Cardiac muscle cell (in vitro differentiated cells and primary cell): ENCODE data around the gene TSHZ3. TPM values are rescaled to one million over a fixed set of nuclear protein-coding genes. Genes with fewer than 3 reads are reported as not detected.
A peak's percentile ranks its signal among the peaks of the same experiment; 100 is the strongest.

ENCODE experiments used
- DNase-seq, 2 donors: peaks; one replicate each; pipeline versions ENCODE4 v3.0.0 to v3.0.0-alpha.2; 2010 to 2017; ENCODE audit warnings: low read depth in 1 of 2, low spot score in 1 of 2
- H3K27ac ChIP-seq: fragments of 200-600 bp; sonication (generic); 2 replicates; pipeline ENCODE4 v1.5.1; 2016
- H3K27me3 ChIP-seq: fragments of 200-600 bp; sonication (generic); 2 replicates; pipeline ENCODE4 v1.6.0; 2016; ENCODE audit warnings: control low read depth
- H3K36me3 ChIP-seq: fragments of 200-600 bp; sonication (generic); 2 replicates; pipeline ENCODE4 v1.5.1; 2016; ENCODE audit warnings: control low read depth
- H3K4me1 ChIP-seq: fragments of 200-600 bp; sonication (generic); 2 replicates; pipeline ENCODE4 v1.8.1; 2017; ENCODE audit warnings: low read depth, mild to moderate bottlenecking, mixed run types
- H3K4me3 ChIP-seq: fragments of 200-600 bp; sonication (generic); 2 replicates; pipeline ENCODE4 v1.5.1; 2016; ENCODE audit warnings: mild to moderate bottlenecking
- H3K9me3 ChIP-seq: fragments of 200-600 bp; sonication (generic); 2 replicates; pipeline ENCODE4 v1.5.1; 2017; ENCODE audit warnings: low read depth, mild to moderate bottlenecking, control low read depth
- CTCF ChIP-seq: IDR thresholded peaks from 2 replicates; pipeline ENCODE4 v1.5.1; 2012; ENCODE audit warnings: low read depth, mild to moderate bottlenecking, low read length
- polyA plus RNA-seq: library from polyadenylated mRNA; unstranded; fragments of >200 nt; fragmentation: Nextera tagmentation; extraction: Ambion mirVana; gene quantifications from 2 replicates; pipeline ENCODE4 v1.2.1, GENCODE V29; 2016
- total RNA-seq: library from RNA; depleted of rRNA; stranded (reverse); fragments of >200 nt; gene quantifications from 2 replicates; pipeline ENCODE4 v1.2.3, GENCODE V29; 2016

TSHZ3 gene
- total and polyA plus RNA-seq, 2 experiments from 2014 or later = 0.57 to 1.7 TPM

- DNase-seq = peak in 1 of 2 donors; percentile 72
These were observed 8.9 kb downstream of the TSHZ3 start for GRCh38 chr19:31340042-31341025.

GRCh38 chr19:31339411-31339810 lies 9.8 kb downstream of the TSHZ3 start:
- peaks cover 22% of the 10 kb centered on the region for H3K4me1 ChIP-seq

More at GRCh38 chr19:31340042-31341025, 8.9 kb downstream of the TSHZ3 start:
- Histone ChIP-seq H3K9me3 (no peaks in the 10 kb centered on the region), H3K4me1 (peaks cover 22% of the 10 kb centered on the region), H3K27me3 (peaks cover 18% of the 10 kb centered on the region), H3K36me3 (no peaks in the 10 kb centered on the region), H3K27ac (no peak overlapping the region), H3K4me3 (no peak overlapping the region)
- TF ChIP-seq CTCF = no peak

GRCh38 chr19:31338069-31338776 lies 11.0 kb downstream of the TSHZ3 start:
- Histone ChIP-seq H3K27ac (no peak overlapping the region), H3K27me3 (peaks cover 12% of the 10 kb centered on the region), H3K36me3 (no peaks in the 10 kb centered on the region), H3K4me3 (no peak overlapping the region), H3K4me1 (peaks cover 22% of the 10 kb centered on the region), H3K9me3 (no peaks in the 10 kb centered on the region)
- DNase-seq = peak; percentile 79 to 94
- peak; percentile 87 for TF ChIP-seq CTCF

More at GRCh38 chr19:31339411-31339810, 9.8 kb downstream of the TSHZ3 start:
- no peak for TF ChIP-seq CTCF
- Histone ChIP-seq H3K27ac (no peak overlapping the region), H3K27me3 (peaks cover 19% of the 10 kb centered on the region), H3K4me3 (no peak overlapping the region), H3K36me3 (no peaks in the 10 kb centered on the region), H3K9me3 (no peaks in the 10 kb centered on the region)
- peak in 1 of 2 donors; percentile 13 for DNase-seq

- no peak for DNase-seq
- no peak for TF ChIP-seq CTCF
- H3K27me3 ChIP-seq = peaks cover 7% of the 10 kb centered on the region
- H3K4me3 ChIP-seq = no peak overlapping the region
- H3K4me1 ChIP-seq = peaks cover 22% of the 10 kb centered on the region
- H3K9me3 ChIP-seq = no peaks in the 10 kb centered on the region
- no peak overlapping the region for H3K27ac ChIP-seq
- H3K36me3 ChIP-seq = no peaks in the 10 kb centered on the region
These were observed 12.0 kb downstream of the TSHZ3 start for GRCh38 chr19:31337008-31337914.

- H3K4me3 ChIP-seq = no peak overlapping the region
- no peak overlapping the region for H3K27ac ChIP-seq
- DNase-seq = no peak
- H3K36me3 ChIP-seq = no peaks in the 10 kb centered on the region
- peaks cover 22% of the 10 kb centered on the region for H3K4me1 ChIP-seq
- TF ChIP-seq CTCF = no peak
- no peaks in the 10 kb centered on the region for H3K9me3 ChIP-seq
- H3K27me3 ChIP-seq = peaks cover 7% of the 10 kb centered on the region
These were observed 13.5 kb downstream of the TSHZ3 start for GRCh38 chr19:31335716-31336115.
